HCT116 (cell line): ENCODE measurements around the gene UFL1. TPM values are rescaled to one million over a fixed set of nuclear protein-coding genes. Genes with fewer than 3 reads are reported as not detected.

ENCODE experiments used
- ATAC-seq: fragments of 200-7000 bp; cut with Tn5 transposase; 2 replicates; pipeline ENCODE4 v1.9.1; 2020; ENCODE audit warnings: mild to moderate bottlenecking, moderate library complexity
- BruUV-seq: library from RNA; stranded (reverse); fragments of 400-500 nt; replicated peaks from 2 replicates; lab custom pipeline; 2021; lab: Mats Ljungman, UMichigan
- CTCF ChIA-PET: fragments of 300-600 bp; sonication (Branson Sonifier 250); formaldehyde crosslinking; loops from one replicate; lab custom pipeline; 2021; ENCODE audit warnings: antibody characterized with exemption; lab: Charles Lee
- POLR2A ChIA-PET: fragments of 300-600, 350-600 bp; sonication (Branson Sonifier 250); formaldehyde crosslinking; loops from one replicate; lab custom pipeline; 2021; ENCODE audit warnings: antibody characterized with exemption; lab: Charles Lee
- RAD21 ChIA-PET, 2 experiments: fragments of 300-600 bp; sonication (Branson Sonifier 250); formaldehyde crosslinking; loops; one replicate each; lab custom pipeline; 2023; ENCODE audit warnings: low total read pairs in 2 of 2; ENCODE audit not compliant: uncharacterized antibody in 2 of 2, unreplicated experiment in 2 of 2, low non-redundant PET in 1 of 2; lab: Charles Lee
- DNase-seq: peaks from one replicate; pipeline ENCODE4 v3.0.0-alpha.2; 2010; ENCODE audit warnings: low read depth, low spot score
- H2AFZ ChIP-seq: fragments of 200-600 bp; shearing (Covaris generic), sonication (generic); 2 replicates; pipeline ENCODE4 v1.6.1; 2017; ENCODE audit warnings: low read depth, mixed run types, mixed read lengths, antibody characterized with exemption, low read length; ENCODE audit not compliant: poor library complexity, severe bottlenecking
- H3K27ac ChIP-seq: 2 replicates; pipeline ENCODE4 v1.5.1; 2012; ENCODE audit warnings: low read depth, low read length
- H3K27me3 ChIP-seq: fragments of 200-600 bp; sonication (generic); 2 replicates; pipeline ENCODE4 v1.6.1; 2016; ENCODE audit warnings: mixed run types, low read length, mixed read lengths; ENCODE audit not compliant: insufficient read depth
- H3K36me3 ChIP-seq, 2 experiments: fragments of 200-500 bp in 1 of 2; fragments of 200-600 bp in 1 of 2; sonication (Bioruptor generic) in 1 of 2; sonication (generic) in 1 of 2; 2 replicates each; pipeline versions ENCODE4 v1.5.1 to v1.6.1; 2014 to 2016; ENCODE audit warnings: low read length in 2 of 2, inconsistent platforms in 1 of 2, mixed read lengths in 1 of 2, mixed run types in 1 of 2; ENCODE audit not compliant: insufficient read depth in 2 of 2, control insufficient read depth in 1 of 2
- H3K4me1 ChIP-seq, 2 experiments: fragments of 200-600 bp in 1 of 2; sonication (generic) in 1 of 2; 2 replicates each; pipeline versions ENCODE4 v1.5.1 to v1.6.1; 2012 to 2017; ENCODE audit warnings: low read length in 2 of 2, inconsistent platforms in 1 of 2, mild to moderate bottlenecking in 1 of 2, mixed read lengths in 1 of 2, mixed run types in 1 of 2, moderate library complexity in 1 of 2; ENCODE audit not compliant: insufficient read depth in 2 of 2, control insufficient read depth in 1 of 2
- H3K4me2 ChIP-seq: fragments of 200-600 bp; sonication (generic); 2 replicates; pipeline ENCODE4 v1.6.1; 2017; ENCODE audit warnings: mixed run types, low read length, mixed read lengths
- H3K4me3 ChIP-seq, 2 experiments: fragments of 200-600 bp in 1 of 2; sonication (generic) in 1 of 2; replicated peaks in 1 of 2; 2 replicates each; pipeline ENCODE4 v1.5.1; 2011 to 2016; ENCODE audit warnings: low read length in 2 of 2, control low read depth in 1 of 2, low read depth in 1 of 2, mild to moderate bottlenecking in 1 of 2, mixed read lengths in 1 of 2, mixed run types in 1 of 2
- H3K79me2 ChIP-seq: fragments of 200-600 bp; sonication (generic); 2 replicates; pipeline ENCODE4 v1.6.1; 2017; ENCODE audit warnings: mild to moderate bottlenecking, mixed run types, low read length, moderate library complexity, mixed read lengths; ENCODE audit not compliant: insufficient read depth
- H3K9ac ChIP-seq: fragments of 200-600 bp; sonication (generic); 2 replicates; pipeline ENCODE4 v1.6.1; 2016; ENCODE audit warnings: low read length, mixed read lengths
- H3K9me2 ChIP-seq: fragments of 200-600 bp; sonication (generic), shearing (Covaris generic); 2 replicates; pipeline ENCODE4 v1.6.1; 2017; ENCODE audit warnings: mixed run types, mild to moderate bottlenecking, moderate library complexity; ENCODE audit not compliant: insufficient read depth
- H3K9me3 ChIP-seq, 2 experiments: fragments of 200-500 bp in 1 of 2; fragments of 200-600 bp in 1 of 2; sonication (Bioruptor generic) in 1 of 2; sonication (generic) in 1 of 2; 2 replicates each; pipeline ENCODE4 v1.6.1; 2014 to 2017; ENCODE audit warnings: low read length in 2 of 2, mixed read lengths in 2 of 2, inconsistent platforms in 1 of 2, low read depth in 1 of 2, mild to moderate bottlenecking in 1 of 2, mixed run types in 1 of 2, moderate library complexity in 1 of 2; ENCODE audit not compliant: control insufficient read depth in 1 of 2, insufficient read depth in 1 of 2
- H4K20me1 ChIP-seq: fragments of 200-600 bp; sonication (generic), shearing (Covaris generic); 2 replicates; pipeline ENCODE4 v1.6.1; 2017; ENCODE audit warnings: mixed run types, mild to moderate bottlenecking, moderate library complexity; ENCODE audit not compliant: insufficient read depth
- CBX3 ChIP-seq: IDR thresholded peaks from 2 replicates; pipeline ENCODE4 v1.6.1; 2012; ENCODE audit warnings: low read depth
- CTCF ChIP-seq, 3 experiments: fragments of 200-600 bp in 1 of 3; sonication (generic) in 1 of 3; IDR thresholded peaks in 2 of 3; conservative IDR thresholded peaks in 1 of 3; 2 replicates each; pipeline ENCODE4 v1.5.1; 2012 to 2017; ENCODE audit warnings: low read depth in 2 of 3, low read length in 2 of 3, antibody characterized with exemption in 1 of 3, borderline replicate concordance in 1 of 3, control low read depth in 1 of 3, mild to moderate bottlenecking in 1 of 3, mixed read lengths in 1 of 3, mixed run types in 1 of 3, moderate library complexity in 1 of 3; ENCODE audit not compliant: insufficient read depth in 1 of 3
- EGR1 ChIP-seq: IDR thresholded peaks from 2 replicates; pipeline ENCODE4 v1.6.1; 2012; ENCODE audit warnings: low read depth
- EZH2phosphoT487 ChIP-seq: fragments of 200-600 bp; IDR thresholded peaks from 2 replicates; pipeline ENCODE4 v1.6.1; 2018; ENCODE audit warnings: antibody characterized with exemption, borderline replicate concordance
- MAX ChIP-seq: IDR thresholded peaks from 2 replicates; pipeline ENCODE4 v1.6.1; 2012
- SP1 ChIP-seq: IDR thresholded peaks from 2 replicates; pipeline ENCODE4 v1.6.1; 2012; ENCODE audit warnings: low read depth
- TCF7L2 ChIP-seq: IDR thresholded peaks from 2 replicates; pipeline ENCODE4 v1.7.0; 2011; ENCODE audit warnings: borderline replicate concordance, inconsistent platforms; ENCODE audit not compliant: insufficient read depth, insufficient read length; ENCODE audit errors: extremely low read depth
- YY1 ChIP-seq: IDR thresholded peaks from 2 replicates; pipeline ENCODE4 v1.6.1; 2011; ENCODE audit warnings: low read length, low read depth, moderate library complexity, mild to moderate bottlenecking; ENCODE audit not compliant: insufficient replicate concordance; ENCODE audit errors: extremely low read depth
- intact Hi-C: fragments of 100-400 bp; cut with micrococcal nuclease; formaldehyde crosslinking; loops from 2 replicates; pipeline ENCODE4 v1.10.0; 2022
- total RNA-seq: library from RNA; stranded (reverse); gene quantifications from one replicate; pipeline ENCODE4 v1.2.1, GENCODE V29; 2021; ENCODE audit not compliant: unreplicated experiment

The UFL1 gene
- total RNA-seq, 1 experiment from 2014 or later = 19.6 TPM

GRCh38 chr6:96570053-96570452 is 48.4 kb downstream of the UFL1 start:
- H3K27ac ChIP-seq = no peak overlapping the region
- ATAC-seq = no peak
- no peak overlapping the region for H3K4me3 ChIP-seq
- H2AFZ ChIP-seq = no peak overlapping the region
- H3K4me1 ChIP-seq = no peaks in the 10 kb centered on the region
- no peak overlapping the region for H3K4me2 ChIP-seq
- H3K36me3 ChIP-seq = no peaks in the 10 kb centered on the region
- no peaks in the 10 kb centered on the region for H4K20me1 ChIP-seq
- peaks cover 0 to 11% of the 10 kb centered on the region in 2 experiments; a peak in 2 of 4 replicates for H3K9me3 ChIP-seq
- RAD21 ChIA-PET = no interaction called here
- H3K27me3 ChIP-seq = no peaks in the 10 kb centered on the region
- BruUV-seq = no TSS peak
- no peaks in the 10 kb centered on the region for H3K79me2 ChIP-seq
- POLR2A ChIA-PET = no interaction called here
- CTCF ChIA-PET = no interaction called here
- intact Hi-C loops = no loop called here
- no peak for TF ChIP-seq YY1
- TF ChIP-seq CTCF (IDR thresholded peaks at IDR 0.05 in 2 of 3, conservative IDR thresholded peaks at IDR 0.05 in 1 of 3; ENCODE audit: borderline replicate concordance in 1 of 3, insufficient read depth in 1 of 3, low read depth in 2 of 3, low read length in 2 of 3) = no peak
- no peak for TF ChIP-seq EGR1
- TF ChIP-seq EZH2phosphoT487 = no peak
- no peak for TF ChIP-seq TCF7L2
- no peak for TF ChIP-seq SP1
- no peak for TF ChIP-seq CBX3
- no peak for DNase-seq
- no peaks in the 10 kb centered on the region for H3K9me2 ChIP-seq
- H3K9ac ChIP-seq = no peak overlapping the region

GRCh38 chr6:96571551-96571950 is 49.9 kb downstream of the UFL1 start:
- no peak overlapping the region for H3K4me2 ChIP-seq
- no peak overlapping the region for H3K9ac ChIP-seq
- BruUV-seq = no TSS peak
- no peaks in the 10 kb centered on the region for H3K79me2 ChIP-seq
- ChIA-PET POLR2A (no interaction called here), RAD21 (no interaction called here), CTCF (no interaction called here)
- H4K20me1 ChIP-seq = no peaks in the 10 kb centered on the region
- no peak for DNase-seq
- no peaks in the 10 kb centered on the region for H3K9me2 ChIP-seq
- no peak for ATAC-seq
- no peak overlapping the region for H2AFZ ChIP-seq
- no peak overlapping the region for H3K4me3 ChIP-seq
- H3K4me1 ChIP-seq = no peaks in the 10 kb centered on the region
- H3K36me3 ChIP-seq = no peaks in the 10 kb centered on the region
- H3K9me3 ChIP-seq = peaks cover 0 to 11% of the 10 kb centered on the region in 2 experiments; a peak in 2 of 4 replicates
- intact Hi-C loops = no loop called here
- no peak overlapping the region for H3K27ac ChIP-seq
- no peaks in the 10 kb centered on the region for H3K27me3 ChIP-seq
- no peak for TF ChIP-seq MAX
- TF ChIP-seq SP1 = no peak
